ENCODE results near the gene HOXC12. TPM values are rescaled to one million over a fixed set of nuclear protein-coding genes. Genes with fewer than 3 reads are reported as not detected.

HOXC12 gene
- total and polyA plus RNA-seq, 2 donors (not counting 1 experiment from before 2014, with no cell fraction given): not detected

GRCh38 chr12:53930591-53931255, 24.0 kb upstream of the HOXC12 start:
- DNase-seq (no peak), ATAC-seq (ENCODE audit: low read depth) (no peak)
- H3K4me1 ChIP-seq (ENCODE audit: control insufficient read depth in 2 of 2, insufficient read depth in 2 of 2, low read length in 2 of 2): peaks cover 9 to 27% of the 10 kb centered on the region in 2 donors
- TF ChIP-seq CTCF (IDR thresholded peaks at IDR 0.05) (no peak), EZH2 (IDR thresholded peaks at IDR 0.05; ENCODE audit: borderline replicate concordance, insufficient read depth, low read depth, low read length, poor library complexity, severe bottlenecking) (no peak)
- H2AFZ ChIP-seq (ENCODE audit: insufficient read depth, low read depth, low read length, poor library complexity, severe bottlenecking): no peak overlapping the region
- CTCF ChIA-PET: no interaction called here
- no peak overlapping the region for H3K27ac Mint-ChIP-seq
- no peaks in the 10 kb centered on the region for H3K79me2 ChIP-seq (ENCODE audit: control insufficient read depth, insufficient read depth, low read length)
- no peaks in the 10 kb centered on the region for H3K9me3 Mint-ChIP-seq (ENCODE audit: insufficient read depth)
- no peak overlapping the region for H3K4me2 ChIP-seq (replicated peaks; ENCODE audit: low read depth, low read length, poor library complexity, severe bottlenecking)
- intact Hi-C loops (cut with micrococcal nuclease): no loop called here
- peaks cover 86% of the 10 kb centered on the region for H3K27me3 Mint-ChIP-seq
- 11% methylated on average over 24 of the region's 30 CpGs for WGBS (ENCODE audit: insufficient coverage)
- no peak overlapping the region for H3K4me3 ChIP-seq (ENCODE audit: control extremely low read depth in 1 of 5, extremely low read depth in 1 of 5, insufficient read depth in 1 of 5, low read depth in 2 of 5, low read length in 4 of 5)
- H4K20me1 ChIP-seq (ENCODE audit: control insufficient read depth, insufficient read depth, low read length, poor library complexity, severe bottlenecking): no peaks in the 10 kb centered on the region
- no peak overlapping the region for H3K9ac ChIP-seq (ENCODE audit: low read length)
- peaks cover 8% of the 10 kb centered on the region for H3K4me1 Mint-ChIP-seq
- H3K4me3 Mint-ChIP-seq: no peak overlapping the region
- no peak overlapping the region for H3K27ac ChIP-seq (ENCODE audit: low read length in 2 of 2)
- peaks cover 0 to 36% (median 1%) of the 10 kb centered on the region in 3 donors for H3K9me3 ChIP-seq (ENCODE audit: control extremely low read depth in 1 of 3, control insufficient read depth in 2 of 3, insufficient read depth in 1 of 3, low read length in 2 of 3)
- POLR2A ChIA-PET: no interaction called here
- H3K27me3 ChIP-seq (replicated peaks in 1 of 4; ENCODE audit: control extremely low read depth in 1 of 4, control insufficient read depth in 3 of 4, insufficient read depth in 4 of 4, low read length in 3 of 4): peaks cover 0 to 95% (median 73%) of the 10 kb centered on the region in 4 experiments
- no peaks in the 10 kb centered on the region for H3K36me3 ChIP-seq (replicated peaks in 1 of 2; ENCODE audit: control extremely low read depth in 1 of 2, control insufficient read depth in 1 of 2, extremely low read depth in 1 of 2, insufficient read depth in 2 of 2, low read length in 1 of 2)

GRCh38 chr12:53931844-53932581, 22.7 kb upstream of the HOXC12 start:
- Histone ChIP-seq H3K36me3 (replicated peaks in 1 of 2; ENCODE audit: control extremely low read depth in 1 of 2, control insufficient read depth in 1 of 2, extremely low read depth in 1 of 2, insufficient read depth in 2 of 2, low read length in 1 of 2) (no peaks in the 10 kb centered on the region), H3K79me2 (ENCODE audit: control insufficient read depth, insufficient read depth, low read length) (no peaks in the 10 kb centered on the region), H3K27ac (ENCODE audit: low read length in 2 of 2) (no peak overlapping the region), H2AFZ (ENCODE audit: insufficient read depth, low read depth, low read length, poor library complexity, severe bottlenecking) (no peak overlapping the region), H3K9me3 (ENCODE audit: control extremely low read depth in 1 of 3, control insufficient read depth in 2 of 3, insufficient read depth in 1 of 3, low read length in 2 of 3) (peaks cover 0 to 47% (median 1%) of the 10 kb centered on the region in 3 donors), H3K4me2 (replicated peaks; ENCODE audit: low read depth, low read length, poor library complexity, severe bottlenecking) (no peak overlapping the region), H3K9ac (ENCODE audit: low read length) (no peak overlapping the region), H3K4me3 (ENCODE audit: control extremely low read depth in 1 of 5, extremely low read depth in 1 of 5, insufficient read depth in 1 of 5, low read depth in 2 of 5, low read length in 4 of 5) (no peak overlapping the region), H3K4me1 (ENCODE audit: control insufficient read depth in 2 of 2, insufficient read depth in 2 of 2, low read length in 2 of 2) (peaks cover 10 to 29% of the 10 kb centered on the region in 2 donors), H4K20me1 (ENCODE audit: control insufficient read depth, insufficient read depth, low read length, poor library complexity, severe bottlenecking) (no peaks in the 10 kb centered on the region), H3K27me3 (replicated peaks in 1 of 4; ENCODE audit: control extremely low read depth in 1 of 4, control insufficient read depth in 3 of 4, insufficient read depth in 4 of 4, low read length in 3 of 4) (peaks cover 0 to 95% (median 71%) of the 10 kb centered on the region in 4 experiments)
- intact Hi-C loops (cut with micrococcal nuclease): no loop called here
- no peak for DNase-seq
- ChIA-PET POLR2A (interaction anchor here (0.5 to 0.7 kb wide), 2 partner anchors 56 to 456 kb away, joined by 3 read pairs; no protein-coding TSS in a partner anchor), CTCF (interaction anchor here (1.4 kb wide), 1 partner anchor 100 kb away, joined by 4 read pairs; no protein-coding TSS in a partner anchor)
- no peak for ATAC-seq (ENCODE audit: low read depth)
- no peak overlapping the region for H3K27ac Mint-ChIP-seq
- H3K9me3 Mint-ChIP-seq (ENCODE audit: insufficient read depth): no peaks in the 10 kb centered on the region
- H3K4me3 Mint-ChIP-seq: no peak overlapping the region
- H3K27me3 Mint-ChIP-seq: peaks cover 86% of the 10 kb centered on the region
- no CpG with 5 or more reads among the region's 4 CpGs for WGBS (ENCODE audit: insufficient coverage)
- H3K4me1 Mint-ChIP-seq: peaks cover 10% of the 10 kb centered on the region
- no peak for TF ChIP-seq EZH2 (IDR thresholded peaks at IDR 0.05; ENCODE audit: borderline replicate concordance, insufficient read depth, low read depth, low read length, poor library complexity, severe bottlenecking)
- no peak for TF ChIP-seq CTCF (IDR thresholded peaks at IDR 0.05)
